Activated T-helper 17 cell treated with anti-CD3 and anti-CD28 coated beads, Interleukin-2, amount 50 U/mL, for 72 hours (primary cell): Measurements from ENCODE around the gene ABCD1. TPM values are rescaled to one million over a fixed set of nuclear protein-coding genes. Genes with fewer than 3 reads are reported as not detected.
"Not testable (repeated sequence)": the region's sequence is repeated elsewhere in the genome, so short reads cannot be mapped to it uniquely, and the experiment has no call there.

ENCODE experiments used
- ATAC-seq: fragments of 150-1000 bp; cut with Tn5 transposase; replicated peaks from 2 replicates; pipeline ENCODE4 v1.10.0; 2021; ENCODE audit warnings: mild to moderate bottlenecking, moderate library complexity
- H3K27ac Mint-ChIP-seq: one replicate; pipeline ENCODE4 v1.8.0; 2022; ENCODE audit warnings: mixed read lengths
- H3K27me3 Mint-ChIP-seq: one replicate; pipeline ENCODE4 v1.8.0; 2022; ENCODE audit warnings: mixed read lengths
- H3K36me3 Mint-ChIP-seq: one replicate; pipeline ENCODE4 v1.8.0; 2022; ENCODE audit warnings: low read depth, mild to moderate bottlenecking, mixed read lengths
- H3K4me1 Mint-ChIP-seq: one replicate; pipeline ENCODE4 v1.8.0; 2022; ENCODE audit warnings: mixed read lengths
- H3K4me3 Mint-ChIP-seq: one replicate; pipeline ENCODE4 v1.8.0; 2022; ENCODE audit warnings: mild to moderate bottlenecking, mixed read lengths
- H3K9me3 Mint-ChIP-seq: one replicate; pipeline ENCODE4 v1.8.0; 2022; ENCODE audit warnings: mixed read lengths
- total RNA-seq, 2 donors: library from RNA; stranded (reverse); gene quantifications; one replicate each; pipeline ENCODE4 v1.2.3, GENCODE V29; 2022

The ABCD1 gene
- total RNA-seq, 2 donors from 2014 or later, result 6.7 to 9.4 TPM

DNA sequence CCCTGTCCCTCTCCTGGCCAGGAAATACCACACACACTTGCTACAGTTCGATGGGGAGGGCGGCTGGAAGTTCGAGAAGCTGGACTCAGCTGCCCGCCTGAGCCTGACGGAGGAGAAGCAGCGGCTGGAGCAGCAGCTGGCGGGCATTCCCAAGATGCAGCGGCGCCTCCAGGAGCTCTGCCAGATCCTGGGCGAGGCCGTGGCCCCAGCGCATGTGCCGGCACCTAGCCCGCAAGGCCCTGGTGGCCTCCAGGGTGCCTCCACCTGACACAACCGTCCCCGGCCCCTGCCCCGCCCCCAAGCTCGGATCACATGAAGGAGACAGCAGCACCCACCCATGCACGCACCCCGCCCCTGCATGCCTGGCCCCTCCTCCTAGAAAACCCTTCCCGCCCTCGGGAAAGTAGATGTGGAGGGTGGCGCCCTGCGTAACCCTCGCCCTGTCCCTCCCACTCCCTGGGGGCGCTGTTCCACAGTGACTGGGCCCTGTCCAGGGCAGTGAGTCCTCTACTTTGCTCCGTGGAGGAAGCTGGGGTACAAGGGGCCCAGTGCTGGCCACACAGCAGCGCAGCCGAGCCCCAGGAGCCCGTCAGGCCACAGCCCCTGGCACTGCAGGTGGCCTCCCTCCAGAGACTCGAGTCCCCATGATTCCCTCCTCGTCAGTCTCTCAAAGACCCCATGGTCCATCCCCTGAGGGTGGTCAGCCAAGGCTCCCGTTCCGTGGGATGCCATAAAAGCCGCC, 19.0 kb downstream of the ABCD1 start:
- H3K4me1 Mint-ChIP-seq, H3K36me3 Mint-ChIP-seq, H3K27me3 Mint-ChIP-seq, H3K9me3 Mint-ChIP-seq, H3K4me3 Mint-ChIP-seq, H3K27ac Mint-ChIP-seq, ATAC-seq: not testable (repeated sequence)

- no peak overlapping the region for H3K27ac Mint-ChIP-seq
- H3K36me3 Mint-ChIP-seq, result no peaks in the 10 kb centered on the region
- no peak for ATAC-seq
- peak overlapping the region; percentile 27 for H3K4me3 Mint-ChIP-seq
- peaks cover 4% of the 10 kb centered on the region for H3K4me1 Mint-ChIP-seq
- H3K9me3 Mint-ChIP-seq, result no peaks in the 10 kb centered on the region
- no peaks in the 10 kb centered on the region for H3K27me3 Mint-ChIP-seq
Observed at GRCh38 chrX:153744210-153745066, 19.8 kb downstream of the ABCD1 start.

- H3K4me3 Mint-ChIP-seq, result peak overlapping the region; percentile 27
- H3K4me1 Mint-ChIP-seq, H3K36me3 Mint-ChIP-seq, ATAC-seq, H3K27me3 Mint-ChIP-seq, H3K9me3 Mint-ChIP-seq, H3K27ac Mint-ChIP-seq: not testable (repeated sequence)
Observed at GRCh38 chrX:153745067-153745433, 20.4 kb downstream of the ABCD1 start.

DNA sequence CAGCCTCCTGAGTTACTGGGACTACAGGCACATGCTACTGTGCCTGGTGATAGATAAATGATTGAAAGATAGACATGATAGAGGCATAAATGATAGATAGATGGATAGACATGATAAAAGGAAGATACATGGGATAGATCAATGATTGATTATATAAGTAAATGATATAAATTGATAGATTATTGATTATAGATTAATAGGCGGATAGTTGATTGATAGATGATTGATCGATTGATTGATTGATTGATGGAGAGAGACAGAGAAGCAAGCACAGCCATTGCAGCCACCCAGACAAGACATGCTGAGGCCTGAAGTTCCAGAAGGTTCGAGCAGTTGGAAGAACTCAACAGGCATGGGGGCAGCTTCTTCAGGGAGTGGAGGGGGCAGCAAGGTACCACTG, 21.7 kb downstream of the ABCD1 start:
- H3K36me3 Mint-ChIP-seq, result no peaks in the 10 kb centered on the region
- no peak for ATAC-seq

GRCh38 chrX:153746991-153747390, 22.3 kb downstream of the ABCD1 start:
- H3K4me1 Mint-ChIP-seq, H3K27me3 Mint-ChIP-seq, H3K9me3 Mint-ChIP-seq, H3K36me3 Mint-ChIP-seq, H3K27ac Mint-ChIP-seq, ATAC-seq, H3K4me3 Mint-ChIP-seq: not testable (repeated sequence)

More for the DNA sequence above, 21.7 kb downstream of the ABCD1 start:
- no peak overlapping the region for H3K4me3 Mint-ChIP-seq
- H3K27ac Mint-ChIP-seq, result no peak overlapping the region
- no peaks in the 10 kb centered on the region for H3K27me3 Mint-ChIP-seq
- peaks cover 4% of the 10 kb centered on the region for H3K4me1 Mint-ChIP-seq
- H3K9me3 Mint-ChIP-seq, result no peaks in the 10 kb centered on the region

GRCh38 chrX:153749017-153749416, 24.4 kb downstream of the ABCD1 start:
- H3K27me3 Mint-ChIP-seq, H3K9me3 Mint-ChIP-seq, H3K36me3 Mint-ChIP-seq, H3K4me1 Mint-ChIP-seq, H3K27ac Mint-ChIP-seq, H3K4me3 Mint-ChIP-seq, ATAC-seq: not testable (repeated sequence)

DNA sequence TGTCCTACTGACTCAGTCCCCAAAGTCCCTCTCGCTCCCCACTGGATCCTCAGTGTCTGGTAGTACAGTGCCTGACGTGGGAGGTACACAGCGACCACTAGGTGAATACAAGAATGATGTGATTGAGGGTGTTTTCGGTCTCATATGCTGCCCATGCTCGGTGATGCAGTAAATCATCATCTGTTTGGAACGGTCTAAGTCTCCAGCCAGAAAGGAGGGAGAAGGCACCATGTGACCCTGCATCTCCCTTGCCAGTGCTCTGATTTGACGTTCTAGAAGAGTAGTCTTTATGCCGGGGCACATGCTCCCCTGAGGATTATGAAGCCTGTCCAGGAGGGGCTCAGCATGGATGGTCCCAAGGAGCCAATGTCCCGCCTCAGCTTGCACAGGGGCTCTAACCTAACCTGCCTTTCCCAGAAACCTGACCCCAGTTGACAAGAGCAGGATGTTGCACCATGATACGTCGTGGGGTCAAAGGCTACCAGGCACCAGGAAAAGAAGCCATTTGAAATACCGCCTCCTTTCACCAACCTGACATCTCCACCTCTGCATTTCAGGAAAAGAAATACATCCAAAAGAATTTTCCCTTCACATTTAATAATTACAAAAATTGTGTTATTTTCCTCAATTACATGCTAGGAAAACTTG, 25.6 kb downstream of the ABCD1 start:
- H3K4me1 Mint-ChIP-seq, result peaks cover 4% of the 10 kb centered on the region
- no peak for ATAC-seq
- H3K27me3 Mint-ChIP-seq, result no peaks in the 10 kb centered on the region
- H3K36me3 Mint-ChIP-seq, result no peaks in the 10 kb centered on the region
- H3K9me3 Mint-ChIP-seq, result no peaks in the 10 kb centered on the region
- no peak overlapping the region for H3K4me3 Mint-ChIP-seq
- H3K27ac Mint-ChIP-seq, result no peak overlapping the region

GRCh38 chrX:153755136-153755535, 30.5 kb downstream of the ABCD1 start:
- Mint-ChIP-seq H3K36me3 (no peaks in the 10 kb centered on the region), H3K27me3 (no peaks in the 10 kb centered on the region), H3K27ac (no peak overlapping the region), H3K9me3 (no peaks in the 10 kb centered on the region), H3K4me3 (no peak overlapping the region), H3K4me1 (no peaks in the 10 kb centered on the region)
- no peak for ATAC-seq

GRCh38 chrX:153761863-153762262, 37.2 kb downstream of the ABCD1 start:
- H3K36me3 Mint-ChIP-seq, result no peaks in the 10 kb centered on the region
- no peaks in the 10 kb centered on the region for H3K4me1 Mint-ChIP-seq
- ATAC-seq, result no peak
- no peak overlapping the region for H3K27ac Mint-ChIP-seq
- no peak overlapping the region for H3K4me3 Mint-ChIP-seq
- no peaks in the 10 kb centered on the region for H3K27me3 Mint-ChIP-seq
- no peaks in the 10 kb centered on the region for H3K9me3 Mint-ChIP-seq

DNA sequence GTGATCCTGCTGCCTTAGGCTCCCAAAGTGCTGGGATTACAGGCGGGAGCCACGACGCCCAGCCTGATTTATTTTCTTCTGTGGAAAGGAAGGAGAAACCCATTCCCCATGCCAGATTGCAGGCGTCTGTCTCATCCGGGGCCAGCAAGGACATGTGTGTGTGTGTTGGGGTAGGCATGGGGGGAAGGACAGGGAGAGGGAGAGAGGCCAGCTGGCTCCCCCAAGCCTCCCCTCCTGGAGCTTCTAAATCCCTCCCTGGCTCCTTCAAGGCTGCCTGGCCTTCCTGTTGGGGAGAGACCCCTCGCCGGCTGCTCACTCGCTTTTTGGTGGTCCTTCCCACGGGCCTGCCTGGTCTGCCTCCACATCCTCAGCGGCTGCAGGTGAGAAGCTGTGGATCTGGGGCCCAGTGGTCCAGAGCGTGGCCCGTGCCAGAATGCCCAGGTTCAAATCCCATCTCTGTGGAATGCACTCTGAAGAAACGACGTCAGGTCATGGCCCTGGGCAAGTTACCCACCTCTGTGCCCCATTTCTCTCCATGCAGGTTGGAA, 38.0 kb downstream of the ABCD1 start:
- Mint-ChIP-seq H3K4me3 (no peak overlapping the region), H3K4me1 (no peaks in the 10 kb centered on the region), H3K27me3 (no peaks in the 10 kb centered on the region), H3K27ac (no peak overlapping the region), H3K36me3 (no peaks in the 10 kb centered on the region), H3K9me3 (no peaks in the 10 kb centered on the region)
- no peak for ATAC-seq

DNA sequence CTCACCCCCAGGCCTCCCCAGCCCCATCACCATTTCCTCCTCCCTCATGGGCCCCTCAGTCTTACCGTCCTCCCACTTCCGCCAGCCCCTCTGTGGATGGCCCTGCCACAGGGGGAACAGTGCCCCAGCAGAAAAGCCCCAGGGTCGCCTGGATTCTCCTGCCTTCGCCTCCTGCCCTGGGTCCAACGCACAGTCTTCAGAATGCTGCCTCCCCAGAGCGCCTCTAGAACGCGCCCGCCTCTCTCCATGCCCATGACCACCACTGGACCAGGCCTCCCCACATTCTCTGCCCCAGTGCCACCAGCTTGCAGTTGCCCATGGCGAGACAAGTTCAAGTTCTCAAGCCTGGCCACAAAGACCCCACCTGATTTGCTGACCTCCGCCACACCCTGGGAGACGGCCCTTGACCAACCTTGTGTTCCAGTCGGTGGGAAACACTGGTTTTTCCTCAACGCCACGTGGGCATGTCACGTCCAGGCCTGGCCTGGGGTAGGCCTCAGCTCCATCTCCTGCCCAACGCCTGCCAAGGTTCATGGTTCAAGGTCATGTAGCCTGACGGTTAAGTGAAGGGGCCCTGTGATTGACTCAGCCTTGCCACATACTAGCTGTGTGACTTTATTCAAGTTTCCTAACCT, 38.8 kb downstream of the ABCD1 start:
- Mint-ChIP-seq H3K27me3 (no peaks in the 10 kb centered on the region), H3K4me1 (no peaks in the 10 kb centered on the region), H3K9me3 (no peaks in the 10 kb centered on the region), H3K27ac (peak overlapping the region; percentile 54), H3K4me3 (no peak overlapping the region), H3K36me3 (no peaks in the 10 kb centered on the region)
- no peak for ATAC-seq

DNA sequence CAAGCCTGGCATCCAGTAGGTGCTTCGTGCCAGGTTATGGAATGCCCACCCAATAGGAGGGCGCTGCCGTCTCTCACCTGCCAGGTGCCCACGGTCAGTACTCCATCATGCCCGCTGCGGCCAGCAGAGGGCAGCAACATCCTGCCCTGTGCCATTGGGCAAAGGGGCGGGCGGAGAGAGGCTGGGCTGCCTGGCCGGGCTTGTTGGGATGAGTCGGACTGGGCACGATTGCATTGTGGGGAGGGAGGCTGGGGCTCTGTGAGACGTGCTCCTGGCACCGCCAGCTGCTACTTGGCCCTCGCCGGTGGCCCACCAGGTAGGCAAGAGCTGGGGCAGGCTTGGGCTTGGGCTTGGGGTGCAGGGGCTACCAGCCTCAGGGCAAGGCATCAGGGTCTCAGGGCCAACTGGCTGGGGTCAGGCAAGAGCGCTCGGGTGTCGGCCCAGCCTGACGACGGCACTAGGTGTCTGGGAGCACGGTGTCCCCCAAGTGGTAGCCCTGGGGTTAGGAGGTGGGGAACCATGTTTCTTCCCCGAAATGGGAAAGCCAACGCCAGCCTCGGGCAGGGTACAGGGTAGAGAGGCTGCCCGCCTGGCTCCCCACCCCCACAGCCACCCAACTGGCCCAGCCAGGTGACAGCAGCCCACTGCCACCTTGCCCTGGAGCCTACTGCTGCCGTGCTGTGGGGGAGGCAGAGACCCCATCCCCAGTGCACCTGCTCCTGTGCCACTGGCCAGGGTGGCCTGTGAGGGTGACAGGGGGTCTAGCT, 39.5 kb downstream of the ABCD1 start, which contains the start of gene PLXNB3:
PLXNB3 (plus strand) TSS at position 261 of the 767 bp plus-strand sequence. CDS start 1,287 bp downstream, outside the sequence.
- peak within 1 kb of the TSS; percentile 39 for H3K4me3 Mint-ChIP-seq

DNA sequence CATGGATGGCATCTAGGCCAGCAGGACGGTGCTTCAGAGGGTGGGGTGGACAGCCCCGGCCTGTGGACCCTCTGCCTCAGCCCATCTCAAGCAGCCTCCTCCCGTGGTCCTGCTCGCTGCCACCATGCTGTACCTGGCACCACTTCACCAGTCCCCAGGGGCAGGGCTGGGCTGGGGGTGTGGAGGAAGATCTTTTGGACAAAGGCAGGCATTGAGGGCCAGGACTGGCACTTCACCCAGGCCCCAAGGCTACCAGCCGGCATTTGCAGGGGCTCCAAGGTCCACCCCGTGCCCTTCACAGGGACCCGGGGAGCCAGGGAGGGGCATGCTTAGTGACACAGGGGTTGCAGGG, 40.1 kb downstream of the ABCD1 start:
- no peak overlapping the region for H3K4me3 Mint-ChIP-seq
- no peaks in the 10 kb centered on the region for H3K27me3 Mint-ChIP-seq
- no peak for ATAC-seq
- H3K36me3 Mint-ChIP-seq, result no peaks in the 10 kb centered on the region
- no peak overlapping the region for H3K27ac Mint-ChIP-seq
- no peaks in the 10 kb centered on the region for H3K9me3 Mint-ChIP-seq
- no peaks in the 10 kb centered on the region for H3K4me1 Mint-ChIP-seq

More for the DNA sequence above, 39.5 kb downstream of the ABCD1 start, which contains the start of gene PLXNB3:
- no peaks in the 10 kb centered on the region for H3K9me3 Mint-ChIP-seq
- H3K4me1 Mint-ChIP-seq, result no peaks in the 10 kb centered on the region
- H3K36me3 Mint-ChIP-seq, result no peaks in the 10 kb centered on the region
- H3K27me3 Mint-ChIP-seq, result no peaks in the 10 kb centered on the region
- H3K27ac Mint-ChIP-seq, result peak within 1 kb of the TSS; percentile 54
- ATAC-seq, result peak; percentile 94
